Measurements from ENCODE around the gene SLC13A3.

DNA sequence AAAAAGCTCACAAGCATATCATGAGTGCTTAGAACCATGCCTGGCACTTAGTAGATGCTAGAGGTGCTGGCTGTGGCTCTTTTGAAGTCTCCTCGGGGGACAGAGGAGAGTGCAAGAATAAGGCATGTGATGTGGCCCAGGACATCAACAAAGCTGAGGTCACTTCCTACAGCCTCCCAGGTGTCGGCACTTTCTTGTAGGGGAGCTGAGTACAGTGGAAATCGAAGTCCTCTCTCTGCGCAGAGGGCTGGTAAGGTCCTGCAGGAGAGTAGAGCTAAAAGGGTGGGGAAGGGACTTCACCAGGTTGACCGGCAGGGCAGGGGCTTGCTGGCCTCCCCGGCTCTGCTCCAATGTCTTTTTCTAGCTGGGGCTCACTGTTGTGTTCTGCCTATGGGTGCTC lies 11.2 kb downstream of the SLC13A3 start:
- TF ChIP-seq, protein P1, sequence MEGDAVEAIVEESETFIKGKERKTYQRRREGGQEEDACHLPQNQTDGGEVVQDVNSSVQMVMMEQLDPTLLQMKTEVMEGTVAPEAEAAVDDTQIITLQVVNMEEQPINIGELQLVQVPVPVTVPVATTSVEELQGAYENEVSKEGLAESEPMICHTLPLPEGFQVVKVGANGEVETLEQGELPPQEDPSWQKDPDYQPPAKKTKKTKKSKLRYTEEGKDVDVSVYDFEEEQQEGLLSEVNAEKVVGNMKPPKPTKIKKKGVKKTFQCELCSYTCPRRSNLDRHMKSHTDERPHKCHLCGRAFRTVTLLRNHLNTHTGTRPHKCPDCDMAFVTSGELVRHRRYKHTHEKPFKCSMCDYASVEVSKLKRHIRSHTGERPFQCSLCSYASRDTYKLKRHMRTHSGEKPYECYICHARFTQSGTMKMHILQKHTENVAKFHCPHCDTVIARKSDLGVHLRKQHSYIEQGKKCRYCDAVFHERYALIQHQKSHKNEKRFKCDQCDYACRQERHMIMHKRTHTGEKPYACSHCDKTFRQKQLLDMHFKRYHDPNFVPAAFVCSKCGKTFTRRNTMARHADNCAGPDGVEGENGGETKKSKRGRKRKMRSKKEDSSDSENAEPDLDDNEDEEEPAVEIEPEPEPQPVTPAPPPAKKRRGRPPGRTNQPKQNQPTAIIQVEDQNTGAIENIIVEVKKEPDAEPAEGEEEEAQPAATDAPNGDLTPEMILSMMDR (IDR thresholded peaks at IDR 0.05; ENCODE audit: extremely low read depth in 1 of 2, insufficient read depth in 1 of 2, low read depth in 1 of 2, low read length in 2 of 2) = no peak
- no peak for TF ChIP-seq FOS (IDR thresholded peaks at IDR 0.05; ENCODE audit: borderline replicate concordance, insufficient read depth, low read length)
- no peak for TF ChIP-seq EZH2 (IDR thresholded peaks at IDR 0.05; ENCODE audit: borderline replicate concordance, low read depth, low read length, severe bottlenecking)
- no peak for TF ChIP-seq POLR2A (IDR thresholded peaks at IDR 0.05; ENCODE audit: low read depth, low read length)
